NCI-H2171 treated with DMSO at 0.1 percent for 48 hours (cell line): ENCODE data around the gene ARHGAP9.

Source experiments
- DNase-seq: peaks from one replicate; lab custom pipeline; 2025; lab: John Stamatoyannopoulos, UW

ARHGAP9 gene

GRCh38 chr12:57491393-57492280 is 12.0 kb upstream of the ARHGAP9 start:
- peak; percentile 39 for DNase-seq

- no peak for DNase-seq
Observed at GRCh38 chr12:57490126-57490525, 10.5 kb upstream of the ARHGAP9 start.

- DNase-seq = no peak
Observed at GRCh38 chr12:57489157-57489641, 9.5 kb upstream of the ARHGAP9 start.

- DNase-seq = peak; percentile 27
Observed at GRCh38 chr12:57488402-57489156, 8.9 kb upstream of the ARHGAP9 start.

GRCh38 chr12:57487597-57488401 is 8.1 kb upstream of the ARHGAP9 start, which contains the start of gene MARS1:
TSS of gene MARS1 (plus strand) at chr12:57488068. CDS start at chr12:57488091, 23 bp downstream.
- DNase-seq = peak; percentile 97

- DNase-seq = no peak
Observed at GRCh38 chr12:57487055-57487596, 7.5 kb upstream of the ARHGAP9 start.

GRCh38 chr12:57485695-57486094 is 6.0 kb upstream of the ARHGAP9 start:
- DNase-seq = no peak

GRCh38 chr12:57483466-57483865 is 3.8 kb upstream of the ARHGAP9 start:
- no peak for DNase-seq

- DNase-seq = no peak
Observed at GRCh38 chr12:57481671-57482070, 2.0 kb upstream of the ARHGAP9 start.

GRCh38 chr12:57479043-57479375 is 657 bp downstream of the ARHGAP9 start:
- no peak for DNase-seq

GRCh38 chr12:57477710-57478681 is 1.7 kb downstream of the ARHGAP9 start:
- no peak for DNase-seq

- no peak for DNase-seq
Observed at GRCh38 chr12:57476993-57477709, 2.5 kb downstream of the ARHGAP9 start.

GRCh38 chr12:57476162-57476992 is 3.3 kb downstream of the ARHGAP9 start:
- DNase-seq = no peak

- DNase-seq = no peak
Observed at GRCh38 chr12:57475271-57476161, 4.2 kb downstream of the ARHGAP9 start.

GRCh38 chr12:57474862-57475261 is 4.8 kb downstream of the ARHGAP9 start:
- DNase-seq = no peak

- DNase-seq = no peak
Observed at GRCh38 chr12:57474430-57474829, 5.2 kb downstream of the ARHGAP9 start.

GRCh38 chr12:57473886-57474285 is 5.8 kb downstream of the ARHGAP9 start:
- no peak for DNase-seq

GRCh38 chr12:57473392-57473791 is 6.3 kb downstream of the ARHGAP9 start:
- no peak for DNase-seq
